Neural crest cell (in vitro differentiated cells): ENCODE data around the gene NPAS3. TPM values are rescaled to one million over a fixed set of nuclear protein-coding genes. Genes with fewer than 3 reads are reported as not detected.

Experiments used
- DNase-seq: peaks from one replicate; pipeline ENCODE4 v3.0.0; 2021; ENCODE audit warnings: low read depth, mixed read lengths, low spot score
- H3K27ac Mint-ChIP-seq: one replicate; pipeline ENCODE4 v1.8.0; 2021; ENCODE audit warnings: mild to moderate bottlenecking, mixed read lengths; ENCODE audit not compliant: unreplicated experiment
- H3K27me3 Mint-ChIP-seq: 2 replicates; pipeline ENCODE4 v1.8.0; 2021; ENCODE audit warnings: low read depth, mild to moderate bottlenecking, mixed read lengths
- H3K36me3 Mint-ChIP-seq: 2 replicates; pipeline ENCODE4 v1.8.0; 2021; ENCODE audit warnings: low read depth, mild to moderate bottlenecking, mixed read lengths
- H3K4me1 Mint-ChIP-seq: 2 replicates; pipeline ENCODE4 v1.8.0; 2021; ENCODE audit warnings: mixed read lengths
- H3K4me3 Mint-ChIP-seq: one replicate; pipeline ENCODE4 v1.8.0; 2021; ENCODE audit warnings: mild to moderate bottlenecking, mixed read lengths
- H3K9me3 Mint-ChIP-seq: 2 replicates; pipeline ENCODE4 v1.8.0; 2021; ENCODE audit warnings: mixed read lengths
- CTCF ChIP-seq: fragments of 200-600 bp; sonication (generic); conservative IDR thresholded peaks from 2 replicates; pipeline ENCODE4 v1.5.0; 2021; ENCODE audit warnings: antibody characterized with exemption, mild to moderate bottlenecking
- total RNA-seq: library from RNA; stranded (reverse); gene quantifications from 2 replicates; pipeline ENCODE4 v1.2.1, GENCODE V29; 2021

NPAS3 gene
- total RNA-seq, 1 donor from 2014 or later = 18.2 TPM

DNA sequence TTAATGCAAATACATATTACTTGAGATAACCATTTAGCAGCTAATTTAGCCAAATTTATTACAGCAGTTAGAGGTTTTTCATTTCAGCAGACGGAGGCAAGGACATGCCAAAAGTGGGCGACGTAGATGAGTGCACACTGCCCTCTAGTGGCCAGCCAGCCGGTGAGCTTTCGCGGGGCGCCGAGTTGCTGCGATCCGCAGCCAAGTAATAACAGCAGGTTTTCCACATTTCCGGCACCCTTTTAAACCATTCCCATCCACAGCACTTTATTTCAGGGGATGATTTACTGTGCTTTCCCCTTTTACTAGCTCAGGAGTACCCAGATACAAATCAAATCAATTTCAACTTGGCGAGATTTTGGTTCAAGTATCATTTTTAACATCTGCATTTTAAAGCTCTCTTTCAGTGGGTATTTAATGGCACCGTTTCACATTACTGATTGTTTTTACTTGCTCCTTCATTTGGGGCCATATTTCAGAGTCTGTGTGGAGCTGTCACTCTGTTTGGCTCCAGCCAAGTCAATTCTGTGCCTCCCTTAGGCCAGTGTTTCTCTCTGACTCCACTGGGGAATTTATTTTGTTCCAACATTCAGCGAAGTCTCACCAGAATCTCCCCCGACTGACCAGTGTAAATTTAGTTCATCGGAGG is 854.2 kb downstream of the NPAS3 start:
- Mint-ChIP-seq H3K9me3 (peaks cover 2% of the 10 kb centered on the region), H3K4me3 (peak overlapping the region; percentile 24), H3K27ac (peak overlapping the region; percentile 57), H3K27me3 (no peaks in the 10 kb centered on the region), H3K4me1 (peaks cover 52% of the 10 kb centered on the region), H3K36me3 (peaks cover 4% of the 10 kb centered on the region)
- DNase-seq = peak; percentile 92
- TF ChIP-seq CTCF = peak; percentile 97

DNA sequence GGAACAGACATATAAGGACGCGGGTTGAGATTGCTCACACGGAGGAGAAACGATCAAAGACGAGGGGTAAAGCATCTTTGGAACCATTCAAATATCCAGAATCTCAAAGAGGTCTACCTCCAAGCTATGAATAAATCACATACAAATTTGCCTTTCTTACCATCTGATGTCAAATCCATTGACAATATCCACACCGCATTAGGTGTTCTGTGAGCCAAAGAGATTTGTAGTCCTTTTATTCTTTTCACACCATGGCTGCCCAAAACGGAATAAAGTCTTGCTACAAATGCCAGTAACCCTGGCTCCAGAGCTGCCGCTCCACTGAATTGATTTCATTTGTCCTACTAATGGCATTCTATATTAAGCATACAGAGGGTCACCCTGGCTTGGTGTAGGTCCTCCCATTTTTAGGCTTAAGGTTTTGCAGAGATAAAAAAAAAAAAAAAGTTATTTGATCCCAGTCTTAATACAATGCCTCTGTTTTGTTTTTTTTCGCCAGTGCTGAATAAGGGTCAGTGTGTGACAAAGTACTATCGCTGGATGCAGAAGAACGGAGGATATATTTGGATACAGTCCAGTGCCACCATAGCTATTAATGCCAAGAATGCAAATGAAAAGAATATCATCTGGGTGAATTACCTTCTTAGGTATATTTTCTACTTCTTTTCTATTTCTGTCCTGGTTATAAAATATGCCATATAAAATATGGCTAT is 854.9 kb downstream of the NPAS3 start:
- Mint-ChIP-seq H3K27me3 (no peaks in the 10 kb centered on the region), H3K4me1 (peaks cover 49% of the 10 kb centered on the region), H3K9me3 (peaks cover 2% of the 10 kb centered on the region), H3K27ac (peak overlapping the region; percentile 24), H3K4me3 (peak overlapping the region; percentile 24), H3K36me3 (peaks cover 6% of the 10 kb centered on the region)
- TF ChIP-seq CTCF = no peak
- no peak for DNase-seq

- H3K4me3 Mint-ChIP-seq = no peak overlapping the region
- H3K36me3 Mint-ChIP-seq = peaks cover 8% of the 10 kb centered on the region
- H3K9me3 Mint-ChIP-seq = peaks cover 2% of the 10 kb centered on the region
- no peak overlapping the region for H3K27ac Mint-ChIP-seq
- H3K27me3 Mint-ChIP-seq = no peaks in the 10 kb centered on the region
- H3K4me1 Mint-ChIP-seq = peaks cover 41% of the 10 kb centered on the region
- no peak for TF ChIP-seq CTCF
- no peak for DNase-seq
Observed at GRCh38 chr14:33794791-33795305, 856.2 kb downstream of the NPAS3 start.

DNA sequence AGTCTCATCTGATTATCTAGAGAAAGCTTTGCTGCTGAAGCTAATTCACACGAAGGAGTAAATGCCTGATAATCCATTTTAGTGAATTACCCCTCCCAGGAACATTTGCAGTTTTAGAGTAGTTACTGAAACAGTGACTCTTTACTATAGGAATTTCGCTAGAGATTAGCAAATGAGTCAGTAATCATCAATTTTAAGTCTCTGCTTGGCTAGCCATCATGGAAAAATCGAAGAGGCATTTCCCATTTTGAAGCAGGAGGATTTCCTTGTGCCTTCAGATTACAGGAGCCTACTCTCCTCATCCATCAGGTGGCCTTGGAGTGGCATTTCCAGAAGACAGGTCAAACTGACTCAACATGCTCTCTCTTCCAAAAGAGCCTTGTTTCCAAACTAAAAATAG is 857.7 kb downstream of the NPAS3 start:
- Mint-ChIP-seq H3K27me3 (no peaks in the 10 kb centered on the region), H3K4me1 (peaks cover 32% of the 10 kb centered on the region), H3K9me3 (peaks cover 3% of the 10 kb centered on the region), H3K4me3 (no peak overlapping the region), H3K27ac (no peak overlapping the region), H3K36me3 (peaks cover 11% of the 10 kb centered on the region)
- no peak for TF ChIP-seq CTCF
- DNase-seq = no peak

GRCh38 chr14:33799705-33800570 is 861.3 kb downstream of the NPAS3 start:
- Mint-ChIP-seq H3K27ac (no peak overlapping the region), H3K4me3 (no peak overlapping the region), H3K27me3 (no peaks in the 10 kb centered on the region), H3K36me3 (peaks cover 14% of the 10 kb centered on the region), H3K9me3 (peaks cover 3% of the 10 kb centered on the region), H3K4me1 (peaks cover 4% of the 10 kb centered on the region)
- TF ChIP-seq CTCF = no peak
- no peak for DNase-seq
